ENCODE results near the gene C3orf22.

Gene C3orf22

DNA sequence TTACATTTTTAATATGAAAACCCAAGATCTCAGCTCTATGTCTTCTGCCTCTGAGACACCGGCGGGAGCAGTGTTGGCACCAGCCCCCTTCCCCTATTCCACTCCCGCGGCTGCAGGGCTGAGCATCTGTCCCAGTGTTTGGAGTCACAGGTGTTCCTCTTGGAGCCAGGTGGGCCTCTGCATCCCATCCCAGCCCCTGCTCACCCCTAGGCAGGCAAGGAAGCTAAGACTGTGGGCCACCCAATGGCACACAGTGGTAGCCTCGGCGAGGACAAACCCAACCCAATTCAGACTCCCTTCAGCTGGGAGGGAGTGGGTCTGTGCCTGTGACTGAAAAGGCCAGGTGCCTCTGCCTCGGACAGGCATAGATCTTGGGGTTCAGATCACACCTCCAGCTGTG lies 31.7 kb downstream of the C3orf22 start:
- no peak for DNase-seq (ENCODE audit: low spot score)

DNA sequence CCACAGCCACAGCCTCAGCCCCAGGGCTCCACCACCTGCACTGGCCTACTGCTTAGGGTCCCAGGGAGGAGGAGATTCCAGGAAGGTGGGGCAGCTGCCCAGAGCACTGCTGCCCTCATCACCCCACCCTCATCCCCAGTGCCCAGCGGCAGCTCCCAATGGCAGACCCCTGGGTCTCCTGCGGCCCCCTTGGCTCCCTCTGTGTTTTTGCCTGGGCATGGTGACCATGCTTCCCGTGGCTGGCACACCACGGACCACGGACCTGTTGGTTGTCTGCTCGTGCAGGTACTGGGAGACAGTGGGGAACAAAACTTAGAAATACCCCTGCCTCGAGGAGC lies 32.1 kb downstream of the C3orf22 start:
- no peak for DNase-seq (ENCODE audit: low spot score)

DNA sequence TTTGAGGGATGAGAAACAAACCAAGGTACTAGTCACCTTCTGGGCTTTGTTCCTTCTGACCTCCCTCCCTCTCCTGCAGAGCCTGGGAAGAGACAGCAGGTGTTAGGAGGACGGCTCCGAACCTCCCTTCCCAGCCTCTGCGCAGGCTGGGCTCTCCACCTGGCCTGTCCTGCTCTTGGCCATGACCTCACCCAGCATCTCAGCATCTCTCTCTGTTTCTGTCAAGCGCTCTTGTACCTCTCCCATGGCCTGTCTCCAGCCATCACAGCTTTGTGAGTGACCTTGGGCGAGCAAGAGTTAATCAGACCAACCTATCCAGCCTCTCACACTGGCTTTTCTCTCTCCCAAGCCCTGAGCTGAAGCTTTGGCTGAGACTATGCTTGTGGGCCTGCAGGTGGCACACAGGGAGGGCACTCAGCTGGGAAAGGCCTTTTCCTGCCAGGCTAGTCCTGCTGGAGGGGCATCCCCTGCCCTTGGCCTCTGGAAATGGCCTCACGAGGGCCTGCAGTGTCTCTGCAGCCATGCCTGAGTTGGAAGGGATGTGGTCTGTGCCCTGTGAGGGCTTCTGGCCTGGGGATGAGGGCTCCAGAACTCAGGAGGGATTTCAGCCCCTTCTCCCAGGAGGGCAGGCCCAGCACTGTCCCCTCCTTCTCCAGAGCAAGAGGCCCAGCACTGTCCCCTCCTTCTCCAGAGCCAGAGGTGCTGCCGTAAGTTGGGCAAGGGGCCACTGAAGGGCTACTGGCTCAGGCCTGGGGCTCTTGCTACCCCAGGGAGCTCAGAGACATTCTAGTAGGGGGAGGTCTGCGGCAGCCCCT lies 32.7 kb downstream of the C3orf22 start:
- no peak for DNase-seq (ENCODE audit: low spot score)

DNA sequence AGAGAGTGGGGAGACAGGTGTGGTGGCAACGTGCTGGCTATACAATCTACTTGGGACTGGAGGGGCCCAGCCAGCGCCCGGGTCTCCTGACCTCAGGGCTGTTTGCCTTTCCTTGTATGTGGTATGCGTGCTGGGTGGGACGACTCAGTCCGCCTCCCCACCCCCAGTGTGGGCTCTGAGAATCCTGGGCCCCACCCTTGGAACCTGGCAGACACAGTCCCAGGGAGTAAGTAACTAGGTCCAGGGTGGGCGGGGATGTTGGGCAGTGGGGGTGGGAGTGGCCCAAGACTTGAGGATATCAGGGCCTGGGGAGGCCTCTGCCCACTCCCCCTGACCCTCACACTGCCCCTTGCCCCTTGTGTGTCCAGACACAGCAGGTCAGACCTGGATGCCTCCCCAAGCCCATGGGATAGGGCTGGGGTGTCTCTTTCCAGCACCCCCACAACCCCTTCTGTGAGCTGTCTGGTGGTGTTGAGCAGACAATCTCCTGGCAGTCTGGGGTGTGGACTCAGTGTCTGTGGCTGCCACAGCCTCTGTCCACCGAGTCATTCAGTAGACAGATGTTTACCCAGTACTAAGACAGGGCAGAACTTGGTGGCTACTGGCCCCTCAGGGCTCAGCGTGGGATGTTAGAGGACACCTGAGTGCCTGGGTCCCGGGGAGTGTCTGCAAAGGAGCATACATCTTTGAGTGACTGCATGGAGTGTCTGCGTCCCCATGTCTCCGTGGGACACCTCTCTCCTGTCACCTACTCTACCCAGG lies 33.5 kb downstream of the C3orf22 start:
- no peak for DNase-seq (ENCODE audit: low spot score)

DNA sequence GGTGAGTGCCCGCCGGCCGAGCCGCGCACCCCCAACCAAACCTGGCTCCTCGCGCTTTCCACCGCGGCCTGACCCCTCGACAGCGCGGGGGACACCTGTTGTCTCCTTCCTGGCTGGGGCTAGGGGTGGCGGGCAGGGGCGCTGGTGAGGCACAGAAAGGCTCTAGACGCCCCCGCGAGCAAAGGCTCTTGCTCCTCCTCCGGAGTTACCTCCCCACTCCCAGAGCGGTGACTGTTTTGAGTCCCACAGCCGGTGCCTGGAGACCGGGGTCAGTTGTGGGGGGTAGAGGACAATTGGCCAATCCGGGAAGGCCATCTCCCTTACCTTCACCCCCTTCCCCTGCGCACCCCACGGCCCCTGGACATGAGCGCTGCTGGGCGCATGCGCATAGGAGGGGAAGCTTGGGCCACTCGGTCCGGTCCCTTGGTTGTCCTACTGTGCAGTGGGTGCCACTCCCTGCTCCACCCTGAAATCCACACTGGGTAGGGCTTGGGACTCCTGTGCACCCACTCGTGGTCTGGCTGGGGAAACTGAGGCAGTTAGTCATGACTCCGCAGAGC lies 34.2 kb downstream of the C3orf22 start:
- peak; percentile 83 for DNase-seq (ENCODE audit: low spot score)

DNA sequence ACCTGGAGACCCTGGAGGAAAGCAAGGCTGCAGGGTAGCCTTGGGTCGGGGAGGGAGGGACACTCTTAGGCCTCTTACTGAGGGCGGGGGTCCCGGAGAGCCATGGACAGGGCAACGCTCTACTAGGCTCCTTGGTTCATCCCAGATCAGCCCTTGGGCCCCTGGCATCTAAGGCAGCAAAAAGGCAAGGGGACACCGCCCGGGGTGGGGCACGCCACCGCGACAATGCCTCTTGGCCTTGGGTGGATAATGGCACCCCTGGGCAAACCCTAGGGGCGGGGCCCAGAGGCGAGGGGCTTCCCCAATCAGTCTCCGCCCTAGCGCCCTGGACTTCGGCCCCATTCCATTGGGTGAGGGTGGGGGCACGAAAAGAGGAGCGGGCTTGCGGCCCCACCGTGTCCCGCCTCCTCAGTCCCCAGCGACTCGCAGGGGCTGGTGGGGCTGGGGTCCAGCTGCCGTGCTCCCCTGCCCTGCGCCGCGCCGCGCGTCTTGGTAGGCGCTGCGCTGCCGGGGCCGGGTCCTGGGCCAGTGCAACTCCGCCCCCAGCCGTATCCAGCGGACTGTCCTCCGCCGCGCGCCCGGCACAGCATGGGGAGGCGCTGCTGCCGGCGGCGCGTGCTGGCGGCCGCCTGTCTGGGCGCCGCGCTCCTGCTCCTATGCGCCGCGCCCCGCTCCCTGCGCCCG lies 34.8 kb downstream of the C3orf22 start, which contains the start of gene CHST13:
TSS of gene CHST13 (plus strand) at position 411 of the 684 bp plus-strand sequence. CDS start at position 589, 178 bp downstream.
- DNase-seq (ENCODE audit: low spot score) = peak; percentile 86

DNA sequence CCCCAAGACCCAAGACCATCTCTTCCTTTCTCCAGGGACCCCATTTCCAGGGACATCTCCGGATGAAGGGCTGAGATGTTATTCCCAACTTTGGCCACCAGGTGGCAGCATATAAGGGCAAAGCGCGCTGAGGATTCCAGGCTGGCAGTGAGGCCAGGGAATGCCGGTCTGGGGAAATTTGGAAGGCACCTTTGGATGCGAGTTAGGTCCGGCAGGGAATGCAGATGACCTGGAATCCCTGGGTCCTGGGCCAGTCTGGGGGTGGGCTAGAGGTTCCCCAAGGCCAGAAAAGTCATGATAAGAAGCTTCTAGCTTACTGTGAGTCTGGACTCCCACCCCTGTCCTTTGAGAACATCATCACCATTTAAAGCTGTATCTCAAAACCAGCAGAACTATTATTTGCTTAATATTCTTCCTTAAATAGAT lies 36.4 kb downstream of the C3orf22 start:
- peak; percentile 92 for DNase-seq (ENCODE audit: low spot score)

DNA sequence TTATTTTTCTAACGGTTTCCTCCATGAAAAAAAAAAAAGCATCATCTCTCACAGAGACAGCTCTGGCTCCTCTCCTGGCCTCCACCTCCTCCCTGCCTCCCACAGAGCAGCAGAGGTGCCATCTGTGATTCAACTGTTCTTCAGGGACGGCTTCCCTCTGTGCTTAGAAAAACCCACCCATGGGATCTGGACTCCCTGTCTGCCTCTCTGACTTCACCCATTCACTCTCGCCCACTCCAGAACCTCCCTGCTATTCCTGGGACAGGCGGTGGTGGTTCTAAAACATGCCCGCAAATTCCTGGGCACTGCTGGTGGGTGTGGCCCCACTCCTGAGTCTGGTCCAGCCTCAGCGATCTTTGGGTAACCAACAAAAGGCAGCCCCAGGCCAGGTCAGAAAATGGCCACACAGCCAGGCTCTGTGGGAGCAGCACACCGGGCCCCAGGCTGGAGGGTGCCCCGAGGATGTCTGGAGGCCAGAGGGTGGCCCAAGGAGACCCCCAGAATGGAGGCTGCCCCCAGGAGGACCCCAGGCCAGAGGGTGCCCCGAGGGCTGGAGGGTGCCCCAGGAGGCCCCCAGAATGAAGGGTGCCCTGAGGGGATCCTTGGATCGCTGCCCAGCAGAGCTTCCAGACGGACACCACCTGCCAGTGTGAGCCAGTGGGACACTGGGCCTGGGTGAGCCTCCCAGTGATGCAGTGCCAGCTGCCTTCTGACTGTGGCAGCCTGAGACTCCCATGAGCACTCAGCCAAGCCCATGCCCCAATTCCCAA lies 37.4 kb downstream of the C3orf22 start:
- DNase-seq (ENCODE audit: low spot score) = no peak

DNA sequence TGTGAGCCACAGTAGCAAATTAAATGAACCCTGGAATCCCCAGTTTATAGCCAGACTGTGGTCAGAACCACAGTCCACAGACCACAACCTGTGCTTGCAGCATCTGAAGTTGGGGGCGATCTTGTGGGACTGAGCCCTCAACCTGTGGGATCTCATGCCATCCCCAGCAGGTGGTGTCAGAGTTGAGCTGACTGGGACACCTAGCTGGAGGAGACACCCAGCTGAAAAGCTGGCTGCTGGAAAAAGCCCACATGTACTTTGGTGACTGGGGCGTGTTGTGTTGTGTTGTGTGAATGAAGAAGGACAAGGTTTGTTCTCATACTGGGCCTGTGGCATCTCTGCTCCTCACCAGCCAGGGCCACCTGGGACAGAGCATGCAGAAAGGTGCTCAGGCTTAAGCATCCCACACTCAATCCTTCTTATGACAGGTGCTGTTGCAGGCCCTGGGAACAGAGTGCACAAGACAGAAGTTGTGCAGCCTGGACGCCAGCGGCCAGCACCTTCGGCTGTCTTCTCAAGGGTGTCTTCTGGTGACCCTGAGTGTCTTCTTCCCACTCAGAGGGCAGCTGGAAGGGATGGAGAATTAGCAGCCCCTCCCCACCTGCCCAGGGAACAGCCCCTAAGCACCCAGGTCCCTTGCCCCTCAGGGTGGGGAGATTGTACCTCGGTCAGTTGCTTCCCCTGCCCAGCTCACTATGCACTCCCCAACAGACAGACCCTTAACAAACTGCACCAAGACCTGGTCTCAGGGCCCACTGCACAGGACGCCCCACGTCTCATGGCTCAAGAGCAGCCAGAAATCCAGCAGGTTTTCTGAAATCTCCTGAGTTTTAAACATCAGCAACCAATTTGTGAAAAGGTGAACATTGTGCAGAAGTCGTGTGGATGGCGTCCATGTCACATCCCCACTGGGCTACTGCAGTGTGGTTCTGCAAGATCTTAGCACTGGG lies 39.0 kb downstream of the C3orf22 start:
- DNase-seq (ENCODE audit: low spot score) = no peak

DNA sequence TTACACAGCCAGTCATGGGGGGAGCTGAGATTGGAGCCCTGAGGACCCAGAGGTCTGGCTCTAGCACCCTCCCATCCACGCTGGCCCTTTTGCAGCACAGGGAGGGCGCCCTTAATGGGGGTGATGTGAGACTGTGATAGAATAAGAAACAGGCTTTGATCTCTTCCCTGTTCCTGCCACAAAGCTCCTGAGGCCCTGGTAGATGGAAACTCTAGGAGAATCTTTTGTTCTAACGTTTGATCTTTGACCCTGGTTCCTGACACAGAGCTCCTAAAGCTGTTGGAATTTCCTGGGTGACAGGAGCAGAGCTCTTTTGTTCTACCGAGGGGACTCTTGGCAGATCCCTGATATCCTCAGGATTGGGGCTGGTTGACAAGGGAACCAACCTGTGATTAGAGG lies 40.0 kb downstream of the C3orf22 start:
- no peak for DNase-seq (ENCODE audit: low spot score)

DNA sequence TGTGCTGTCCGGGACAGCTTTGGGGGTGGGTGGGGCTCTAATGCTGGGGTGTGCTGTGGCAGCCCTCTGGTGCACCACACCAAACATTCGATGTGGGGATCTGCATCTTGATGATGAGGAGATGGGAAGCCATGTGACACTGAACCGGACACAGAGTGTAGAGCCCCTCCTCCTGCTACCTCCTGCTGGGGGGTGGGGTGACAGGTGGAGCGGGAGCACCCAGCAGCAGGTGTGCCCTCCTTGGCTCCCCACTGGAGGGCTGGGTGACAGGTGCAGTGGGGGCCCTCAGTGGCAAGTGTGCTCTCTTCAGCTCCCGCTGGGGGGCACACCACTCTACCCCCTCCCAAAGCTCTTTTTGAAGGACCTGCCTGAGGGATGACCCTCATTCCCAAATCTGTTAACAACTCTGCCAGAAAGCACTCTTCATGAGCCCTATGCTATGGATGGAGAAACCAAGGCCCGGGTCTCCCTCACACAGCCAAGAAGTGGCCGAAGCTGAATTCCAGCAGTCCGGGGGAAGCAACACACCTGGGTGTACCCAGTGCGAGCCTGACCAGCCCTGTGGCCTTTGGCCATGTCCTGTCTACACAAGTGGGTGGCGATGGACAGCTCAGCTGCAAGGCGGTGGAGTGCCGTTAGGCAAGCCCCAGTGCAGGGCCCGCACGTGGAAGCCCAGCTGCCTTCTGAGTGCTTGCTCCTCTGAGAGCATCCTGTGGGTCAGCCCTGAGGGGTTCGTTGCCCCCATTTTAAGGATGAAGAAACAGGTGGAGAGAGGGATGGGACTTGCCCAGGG lies 40.5 kb downstream of the C3orf22 start:
- DNase-seq (ENCODE audit: low spot score) = no peak

DNA sequence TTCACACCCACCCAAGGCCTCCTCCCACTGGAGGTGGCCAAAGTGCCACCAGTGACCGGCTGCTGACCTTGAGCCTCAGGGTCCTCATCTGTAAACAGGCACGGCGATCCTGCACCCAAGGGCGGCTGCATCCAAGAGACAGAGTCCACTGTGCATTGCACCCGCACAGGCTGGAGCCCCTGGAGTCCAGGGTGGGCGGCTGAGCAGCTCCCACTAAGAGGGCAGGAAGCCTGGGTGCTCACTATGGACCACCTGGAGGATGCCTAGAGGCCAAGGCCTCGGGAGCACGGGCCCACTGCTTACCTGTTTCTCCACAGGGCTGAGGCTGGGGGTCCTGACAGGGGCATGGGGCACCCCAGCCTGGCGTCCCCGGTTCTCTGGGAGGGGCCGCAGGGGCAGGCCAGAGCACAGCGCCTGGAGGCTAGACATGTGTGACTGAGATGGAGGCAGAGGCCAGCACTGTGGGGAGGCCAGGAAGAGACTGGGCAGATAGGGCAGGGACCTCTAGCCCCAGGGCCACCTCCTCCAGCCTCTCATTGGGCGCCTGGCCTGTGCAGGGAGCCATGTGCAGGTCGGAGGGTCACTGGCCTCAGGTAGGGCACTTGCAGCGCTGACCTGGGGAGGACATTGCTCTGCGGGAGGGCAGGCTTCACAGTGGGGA lies 41.3 kb downstream of the C3orf22 start, which contains the start of gene UROC1:
TSS of gene UROC1 (minus strand) at position 483 of the 661 bp plus-strand sequence. CDS start at position 429, 54 bp downstream.
- no peak for DNase-seq (ENCODE audit: low spot score)

DNA sequence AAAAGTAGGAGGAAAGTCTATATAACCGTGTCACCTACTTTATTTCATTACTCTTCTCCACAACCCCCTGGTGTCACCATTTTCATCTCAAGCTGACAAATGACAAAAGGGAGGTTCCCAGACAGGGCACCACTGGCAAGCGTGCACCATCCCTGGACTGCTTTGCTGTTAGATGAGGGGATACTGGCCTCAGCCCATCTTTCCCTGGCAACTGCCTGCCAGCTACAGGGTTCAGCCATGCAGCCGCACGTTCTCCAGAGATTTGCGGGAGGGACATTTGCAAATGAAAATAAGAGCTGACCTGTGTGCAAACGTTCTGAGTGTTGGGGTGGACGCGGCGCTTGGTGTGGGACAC lies 41.8 kb downstream of the C3orf22 start:
- no peak for DNase-seq (ENCODE audit: low spot score)

DNA sequence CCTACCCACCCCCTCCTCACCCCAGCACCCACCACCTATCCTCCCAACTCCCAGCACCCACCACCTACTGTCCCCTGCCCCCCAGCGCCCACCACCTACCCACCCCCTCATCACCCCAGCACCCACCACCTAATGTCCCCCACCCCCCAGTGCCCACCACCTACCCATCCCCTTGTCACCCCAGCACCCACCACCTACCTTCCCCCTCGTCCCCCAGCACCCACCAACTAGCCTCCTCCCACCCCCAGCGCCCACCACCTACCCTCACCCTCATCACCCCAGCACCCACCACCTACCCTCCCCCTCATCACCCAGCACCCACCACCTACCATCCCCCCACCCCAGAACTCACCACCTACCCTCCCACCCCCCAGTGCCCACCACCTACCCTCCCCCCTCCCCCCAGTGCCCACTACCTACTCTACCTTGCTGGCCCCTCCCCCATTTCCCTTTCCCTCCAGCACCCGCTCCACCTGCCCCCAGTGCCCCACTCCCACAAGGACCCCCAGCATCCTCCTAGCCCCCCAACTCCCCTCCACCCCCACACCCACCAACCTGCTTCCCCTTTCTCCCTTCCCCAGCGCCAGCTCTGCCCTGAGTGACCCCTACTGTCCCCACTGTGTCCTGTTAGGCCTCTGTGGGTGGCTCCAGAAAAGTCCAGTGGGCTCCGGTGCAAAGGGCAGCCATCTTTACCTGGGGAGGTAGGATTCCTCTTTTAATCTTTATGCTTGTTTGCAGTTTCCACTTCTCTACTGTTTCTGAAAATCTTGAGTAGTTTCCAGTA lies 42.4 kb downstream of the C3orf22 start:
- no peak for DNase-seq (ENCODE audit: low spot score)

DNA sequence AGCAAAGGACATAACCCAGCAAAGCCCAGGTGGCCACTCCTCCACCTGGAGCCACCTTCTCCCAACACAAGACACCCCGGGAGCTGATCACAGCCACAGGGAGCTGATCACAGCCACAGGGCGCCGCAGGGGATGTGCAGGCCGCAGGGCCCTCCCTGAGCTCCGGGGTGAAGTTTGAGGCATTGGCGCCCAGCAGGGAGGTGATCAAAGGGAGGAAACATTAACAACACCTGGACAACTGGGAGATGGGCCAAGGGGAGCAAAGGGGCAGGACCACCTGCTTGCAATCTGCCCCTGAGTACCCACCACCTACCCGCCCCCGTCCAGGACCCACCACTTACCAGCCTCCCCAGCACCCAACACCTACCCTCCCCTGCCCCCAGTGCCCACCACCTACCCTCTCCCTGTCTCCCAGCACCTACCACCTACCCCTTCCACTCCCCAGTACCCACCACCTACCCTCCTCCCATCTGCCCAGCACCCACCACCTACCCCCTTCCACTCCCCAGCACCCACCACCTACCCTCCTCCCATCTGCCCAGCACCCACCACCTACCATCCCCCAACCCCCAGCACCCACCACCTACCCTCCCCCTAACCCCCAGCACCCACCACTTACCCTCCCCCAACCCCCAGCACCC lies 43.5 kb downstream of the C3orf22 start:
- DNase-seq (ENCODE audit: low spot score) = no peak

DNA sequence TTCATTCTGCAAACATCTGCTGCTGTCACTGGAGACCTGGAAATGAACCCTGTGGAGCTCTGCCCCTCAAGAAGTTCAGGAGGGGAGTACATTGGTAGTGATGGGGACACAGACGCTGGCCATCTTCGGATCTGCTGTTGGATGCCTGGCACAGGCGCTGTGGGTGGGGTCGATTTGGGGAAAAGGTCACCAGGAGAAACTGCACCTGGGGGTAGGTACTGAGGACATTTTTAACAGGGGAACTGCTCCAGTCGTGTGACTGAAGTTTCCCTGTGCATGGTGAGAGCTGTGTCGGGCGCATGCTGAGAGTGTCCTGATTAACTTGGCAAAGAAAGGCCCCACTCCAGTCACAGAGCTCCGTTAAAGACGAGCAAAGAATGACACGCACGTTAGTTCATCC lies 44.6 kb downstream of the C3orf22 start:
- DNase-seq (ENCODE audit: low spot score) = no peak

DNA sequence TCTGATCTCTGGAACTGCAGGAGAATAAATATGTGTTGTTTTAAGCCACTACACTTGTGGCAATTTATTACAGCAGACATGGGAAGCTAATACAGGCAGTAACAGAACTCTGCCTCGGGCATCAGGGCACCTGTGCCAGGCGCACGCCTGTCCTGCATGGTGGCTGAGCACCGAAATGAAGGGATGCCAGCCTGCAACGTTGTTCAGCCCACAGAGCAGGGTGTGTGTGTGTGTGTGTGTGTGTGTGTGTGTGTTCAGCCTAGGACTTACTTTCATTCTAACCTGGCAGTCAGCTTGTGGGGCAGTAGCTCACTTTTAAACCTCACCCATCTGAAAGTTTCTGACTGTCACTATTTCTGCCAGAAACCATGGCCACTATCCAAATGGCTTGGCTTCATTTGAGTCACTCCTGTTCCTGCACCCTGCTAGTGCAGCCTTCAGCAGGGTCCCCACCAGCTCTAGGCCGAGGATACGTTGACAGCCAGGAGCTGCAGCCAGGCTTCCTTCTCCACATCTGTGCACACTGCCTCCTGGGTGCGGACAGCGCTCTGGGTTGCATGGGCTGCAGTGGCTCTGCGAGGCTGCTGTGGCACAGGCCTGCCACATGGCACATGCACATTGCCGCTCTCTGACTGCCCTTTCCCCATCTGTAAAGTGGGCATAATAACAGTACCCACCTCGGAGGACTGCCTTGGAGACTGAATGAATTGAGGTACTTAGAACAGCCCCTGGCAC lies 45.6 kb downstream of the C3orf22 start:
- DNase-seq (ENCODE audit: low spot score) = no peak
